C4-2B (cell line): ENCODE data around the gene PRKCH.

ENCODE experiments used
- CTCF ChIP-seq: fragments of 450-650 bp; conservative IDR thresholded peaks from 2 replicates; pipeline ENCODE4 v1.5.1; 2017; ENCODE audit warnings: mild to moderate bottlenecking
- ZFX ChIP-seq: fragments of 450-650 bp; IDR thresholded peaks from 2 replicates; pipeline ENCODE4 v1.6.1; 2017

DNA sequence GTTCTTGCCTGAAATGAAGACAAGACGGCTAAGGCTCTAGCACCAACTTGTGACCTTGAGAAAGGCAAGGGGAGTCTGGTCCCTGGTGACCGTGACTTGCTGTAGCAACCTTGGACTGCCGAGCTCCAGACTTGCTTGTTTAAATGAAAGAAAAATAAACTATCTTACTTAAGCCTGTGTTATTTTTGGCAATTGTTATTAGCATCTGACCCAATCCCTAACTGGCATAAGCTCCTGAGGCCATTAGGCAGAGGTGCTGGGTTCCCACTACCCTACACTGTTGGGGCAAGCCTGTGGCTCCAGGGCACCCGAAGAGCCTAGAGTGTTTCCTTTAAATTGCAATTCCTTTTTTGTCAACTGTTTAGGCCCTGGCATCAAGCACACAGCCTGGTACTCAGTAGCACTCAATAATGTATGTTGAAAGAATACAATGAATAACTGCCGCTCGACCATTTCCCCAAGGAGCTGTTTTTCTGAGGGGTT is 267.1 kb downstream of the PRKCH start:
- TF ChIP-seq CTCF (no peak), ZFX (no peak)
